Keratinocyte (primary cell): ENCODE measurements around the gene FGFR1OP2. TPM values are rescaled to one million over a fixed set of nuclear protein-coding genes. Genes with fewer than 3 reads are reported as not detected.

ENCODE experiments used
- DNase-seq: peaks from one replicate; pipeline ENCODE4 v3.0.0-alpha.2; 2011; ENCODE audit warnings: low read depth, missing footprints, low spot score
- FAIRE-seq: peaks from 2 replicates; lab custom pipeline; 2011; peaks lifted over from hg19 to GRCh38; lab: Jason Lieb, UNC
- H2AFZ ChIP-seq: 2 replicates; pipeline ENCODE4 v1.6.0; 2012; ENCODE audit warnings: low read length, control low read depth, inconsistent platforms; ENCODE audit not compliant: control insufficient read depth
- H3K27ac ChIP-seq: 2 replicates; pipeline ENCODE4 v1.5.1; 2011; ENCODE audit warnings: low read length; ENCODE audit not compliant: control insufficient read depth, insufficient read depth
- H3K27me3 ChIP-seq: 3 replicates; pipeline ENCODE4 v1.6.0; 2011; ENCODE audit warnings: low read length; ENCODE audit not compliant: control insufficient read depth, insufficient read depth; ENCODE audit errors: extremely low read depth
- H3K36me3 ChIP-seq, 2 experiments: 2 replicates in 1 of 2; 3 replicates in 1 of 2; pipeline ENCODE4 v1.5.1; 2011; ENCODE audit warnings: low read length in 2 of 2, mild to moderate bottlenecking in 1 of 2; ENCODE audit not compliant: control insufficient read depth in 2 of 2, insufficient read depth in 2 of 2; ENCODE audit errors: extremely low read depth in 1 of 2
- H3K4me1 ChIP-seq: 3 replicates; pipeline ENCODE4 v1.5.1; 2011; ENCODE audit warnings: low read length; ENCODE audit not compliant: control insufficient read depth, insufficient read depth; ENCODE audit errors: extremely low read depth
- H3K4me2 ChIP-seq: 3 replicates; pipeline ENCODE4 v1.6.0; 2011; ENCODE audit warnings: low read depth, low read length; ENCODE audit not compliant: control insufficient read depth, insufficient read depth; ENCODE audit errors: extremely low read depth
- H3K4me3 ChIP-seq, 3 experiments: fragments of 200-600 bp in 1 of 3; sonication (generic) in 1 of 3; 2 replicates in 2 of 3; 3 replicates in 1 of 3; pipeline ENCODE4 v1.5.1; 2011 to 2016; ENCODE audit warnings: low read length in 3 of 3, mild to moderate bottlenecking in 3 of 3, control low read depth in 2 of 3, inconsistent platforms in 1 of 3, low read depth in 1 of 3, mixed read lengths in 1 of 3, mixed run types in 1 of 3, moderate library complexity in 1 of 3; ENCODE audit not compliant: control insufficient read depth in 2 of 3, insufficient read depth in 2 of 3; ENCODE audit errors: extremely low read depth in 1 of 3
- H3K79me2 ChIP-seq: 2 replicates; pipeline ENCODE4 v1.6.0; 2012; ENCODE audit warnings: low read length; ENCODE audit not compliant: control insufficient read depth, insufficient read depth
- H3K9ac ChIP-seq: 3 replicates; pipeline ENCODE4 v1.6.0; 2011; ENCODE audit warnings: low read length; ENCODE audit not compliant: control insufficient read depth, insufficient read depth; ENCODE audit errors: extremely low read depth
- H3K9me1 ChIP-seq: 3 replicates; pipeline ENCODE4 v1.6.0; 2011; ENCODE audit warnings: low read length; ENCODE audit not compliant: control insufficient read depth, insufficient read depth; ENCODE audit errors: extremely low read depth
- H3K9me3 ChIP-seq: 2 replicates; pipeline ENCODE4 v1.5.1; 2012; ENCODE audit warnings: low read depth, low read length; ENCODE audit not compliant: control insufficient read depth
- H4K20me1 ChIP-seq: 3 replicates; pipeline ENCODE4 v1.6.0; 2011; ENCODE audit warnings: low read length; ENCODE audit not compliant: control insufficient read depth, insufficient read depth; ENCODE audit errors: extremely low read depth
- CTCF ChIP-seq, 3 experiments: IDR thresholded peaks in 1 of 3; conservative IDR thresholded peaks in 1 of 3; optimal IDR thresholded peaks in 1 of 3; 2 replicates in 2 of 3; 3 replicates in 1 of 3; pipeline versions ENCODE3 to v1.5.1; 2011; ENCODE audit warnings: low read length in 3 of 3, mild to moderate bottlenecking in 3 of 3, moderate library complexity in 2 of 3, control low read depth in 1 of 3, inconsistent platforms in 1 of 3; ENCODE audit not compliant: insufficient read depth in 2 of 3; ENCODE audit errors: extremely low read depth in 1 of 3
- EZH2 ChIP-seq: IDR thresholded peaks from one replicate; pipeline ENCODE4 v1.6.1; 2012; ENCODE audit warnings: inconsistent platforms, mild to moderate bottlenecking, low read length, moderate library complexity
- dilution Hi-C: fragments of 300-500 bp; cut with MboI; formaldehyde crosslinking; loops from one replicate; pipeline ENCODE4 v1.7.0; 2020; ENCODE audit warnings: low sequenced_read_pairs; ENCODE audit not compliant: extremely low pct_ligation_motif_present
- polyA plus RNA-seq, 5 experiments: library from polyadenylated mRNA; depleted of rRNA in 3 of 5; stranded (reverse) in 3 of 5; stranded (forward) in 1 of 5; unstranded in 1 of 5; fragments of >200 nt; gene quantifications; 1 replicate in 1 of 5; 2 replicates in 3 of 5; 3 replicates in 1 of 5; pipeline versions ENCODE4 v1.2.1 to v1.2.3, GENCODE V29; 2011 to 2012; ENCODE audit warnings: missing spikeins in 2 of 5, low read depth in 1 of 5, low replicate concordance in 1 of 5

FGFR1OP2 gene
- polyA plus RNA-seq, 1 donor (not counting 4 experiments of a cell fraction or from before 2014, with no cell fraction given) = 34.9 TPM

- Histone ChIP-seq H3K79me2 (peaks cover 78% of the 10 kb centered on the region), H3K27me3 (no peaks in the 10 kb centered on the region), H3K4me1 (peaks cover 3% of the 10 kb centered on the region), H4K20me1 (no peaks in the 10 kb centered on the region), H2AFZ (no peak overlapping the region), H3K9me1 (no peaks in the 10 kb centered on the region), H3K36me3 (no peaks in the 10 kb centered on the region), H3K4me2 (no peak overlapping the region), H3K9ac (no peak overlapping the region), H3K9me3 (no peaks in the 10 kb centered on the region), H3K4me3 (no peak overlapping the region), H3K27ac (no peak overlapping the region)
- dilution Hi-C loops = no loop called here
- DNase-seq (no peak), FAIRE-seq (no peak)
- TF ChIP-seq CTCF (optimal IDR thresholded peaks at IDR 0.05 in 1 of 3, IDR thresholded peaks at IDR 0.05 in 1 of 3, conservative IDR thresholded peaks at IDR 0.05 in 1 of 3; ENCODE audit: extremely low read depth in 1 of 3, insufficient read depth in 2 of 3, low read length in 3 of 3) (no peak), EZH2 (no peak)
These were observed 10.0 kb downstream of the FGFR1OP2 start for GRCh38 chr12:26948309-26948708.

GRCh38 chr12:26953447-26953846, 15.2 kb downstream of the FGFR1OP2 start:
- no peak overlapping the region for H3K4me3 ChIP-seq
- no peak overlapping the region for H2AFZ ChIP-seq
- no peak overlapping the region for H3K27ac ChIP-seq
- H3K79me2 ChIP-seq = peaks cover 36% of the 10 kb centered on the region
- no peaks in the 10 kb centered on the region for H3K9me1 ChIP-seq
- TF ChIP-seq CTCF (optimal IDR thresholded peaks at IDR 0.05 in 1 of 3, IDR thresholded peaks at IDR 0.05 in 1 of 3, conservative IDR thresholded peaks at IDR 0.05 in 1 of 3; ENCODE audit: extremely low read depth in 1 of 3, insufficient read depth in 2 of 3, low read length in 3 of 3) = no peak
- TF ChIP-seq EZH2 = no peak
- no peak overlapping the region for H3K4me2 ChIP-seq
- dilution Hi-C loops = no loop called here
- H3K36me3 ChIP-seq = peaks cover 5 to 8% of the 10 kb centered on the region in 2 experiments
- FAIRE-seq = no peak
- H3K4me1 ChIP-seq = no peaks in the 10 kb centered on the region
- no peak for DNase-seq
- H3K9ac ChIP-seq = no peak overlapping the region
- H3K9me3 ChIP-seq = no peaks in the 10 kb centered on the region
- H4K20me1 ChIP-seq = no peaks in the 10 kb centered on the region
- no peaks in the 10 kb centered on the region for H3K27me3 ChIP-seq
